Measurements from ENCODE around the gene TNK2.
"Not testable (repeated sequence)": the region's sequence is repeated elsewhere in the genome, so short reads cannot be mapped to it uniquely, and the experiment has no call there.

Gene TNK2

GRCh38 chr3:195916291-195916690 is 7.9 kb upstream of the TNK2 start:
- no peak for DNase-seq

- peak; percentile 98 for DNase-seq
Measured at GRCh38 chr3:195914648-195915473, 6.5 kb upstream of the TNK2 start.

- DNase-seq, result not testable (repeated sequence)
Measured at GRCh38 chr3:195914146-195914545, 5.8 kb upstream of the TNK2 start.

GRCh38 chr3:195913382-195913781 is 5.0 kb upstream of the TNK2 start:
- DNase-seq, result no peak

GRCh38 chr3:195911946-195912270 is 3.6 kb upstream of the TNK2 start:
- DNase-seq, result peak; percentile 73

- DNase-seq, result no peak
Measured at GRCh38 chr3:195911041-195911945, 2.9 kb upstream of the TNK2 start.

GRCh38 chr3:195910499-195910845 is 2.1 kb upstream of the TNK2 start:
- DNase-seq, result no peak

GRCh38 chr3:195909644-195910498 is 1.5 kb upstream of the TNK2 start:
- peak; percentile 71 for DNase-seq

GRCh38 chr3:195908694-195909581 is 587 bp upstream of the TNK2 start:
- DNase-seq, result peak; percentile 20

GRCh38 chr3:195907684-195907933 is 742 bp downstream of the TNK2 start:
- no peak for DNase-seq

- DNase-seq, result no peak
Measured at GRCh38 chr3:195906865-195907683, 1.3 kb downstream of the TNK2 start.

GRCh38 chr3:195905970-195906864 is 2.1 kb downstream of the TNK2 start:
- DNase-seq, result no peak

GRCh38 chr3:195904368-195904767 is 4.0 kb downstream of the TNK2 start:
- DNase-seq, result no peak

- no peak for DNase-seq
Measured at GRCh38 chr3:195903950-195904290, 4.4 kb downstream of the TNK2 start.

GRCh38 chr3:195902634-195903033 is 5.7 kb downstream of the TNK2 start:
- DNase-seq, result not testable (repeated sequence)

- DNase-seq, result not testable (repeated sequence)
Measured at GRCh38 chr3:195901836-195902585, 6.3 kb downstream of the TNK2 start.

GRCh38 chr3:195900436-195901355 is 7.7 kb downstream of the TNK2 start:
- no peak for DNase-seq

- no peak for DNase-seq
Measured at GRCh38 chr3:195899701-195900435, 8.5 kb downstream of the TNK2 start.
